Stimulated activated CD8-positive, alpha-beta memory T cell treated with anti-CD3 and anti-CD28 coated beads, Interleukin-7, amount 100 ng/mL, for 1 hour (primary cell): ENCODE results near the gene NTS.

Experiments used
- DNase-seq, 2 donors: peaks; one replicate each; pipeline ENCODE4 v3.0.0-alpha.2; 2020; ENCODE audit warnings: low read depth in 2 of 2

Gene NTS, protein sequence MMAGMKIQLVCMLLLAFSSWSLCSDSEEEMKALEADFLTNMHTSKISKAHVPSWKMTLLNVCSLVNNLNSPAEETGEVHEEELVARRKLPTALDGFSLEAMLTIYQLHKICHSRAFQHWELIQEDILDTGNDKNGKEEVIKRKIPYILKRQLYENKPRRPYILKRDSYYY

DNA sequence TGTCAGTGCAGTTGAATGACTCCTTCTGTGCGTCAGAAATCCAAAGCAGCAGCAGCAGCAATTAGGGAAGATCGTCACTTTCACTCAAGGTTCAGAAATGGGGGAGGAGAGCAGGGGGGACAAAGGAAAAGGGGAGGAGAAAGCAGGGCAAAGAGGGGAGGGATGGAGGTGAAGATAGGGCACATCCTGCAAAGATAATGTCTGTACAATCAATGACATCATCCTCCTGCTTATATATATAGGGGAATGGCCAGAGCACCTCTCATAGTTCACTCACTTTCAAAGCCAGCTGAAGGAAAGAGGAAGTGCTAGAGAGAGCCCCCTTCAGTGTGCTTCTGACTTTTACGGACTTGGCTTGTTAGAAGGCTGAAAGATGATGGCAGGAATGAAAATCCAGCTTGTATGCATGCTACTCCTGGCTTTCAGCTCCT, at the start of gene NTS:
NTS (plus strand) TSS at position 265 of the 431 bp plus-strand sequence; CDS start at position 374, 109 bp downstream.
- DNase-seq = no peak

DNA sequence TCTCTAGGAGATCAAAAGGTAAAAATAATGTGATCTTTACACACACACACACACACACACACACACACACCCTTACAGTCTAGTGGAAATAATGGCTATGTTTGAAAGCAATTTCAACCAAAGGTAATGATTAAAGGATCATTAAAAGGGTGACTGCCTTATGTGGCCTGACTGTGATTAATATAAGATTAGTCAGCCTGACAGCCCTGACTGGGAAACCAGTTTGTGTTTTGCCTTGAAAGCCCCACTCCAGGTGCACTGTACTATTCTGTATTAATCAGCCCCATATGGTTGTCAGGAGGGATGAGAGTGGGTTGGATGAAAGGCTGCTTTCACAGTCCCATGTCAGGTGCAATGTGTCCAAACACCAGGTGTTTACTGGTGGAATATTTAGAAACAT, 48.3 kb upstream of the NTS start:
- DNase-seq = no peak

DNA sequence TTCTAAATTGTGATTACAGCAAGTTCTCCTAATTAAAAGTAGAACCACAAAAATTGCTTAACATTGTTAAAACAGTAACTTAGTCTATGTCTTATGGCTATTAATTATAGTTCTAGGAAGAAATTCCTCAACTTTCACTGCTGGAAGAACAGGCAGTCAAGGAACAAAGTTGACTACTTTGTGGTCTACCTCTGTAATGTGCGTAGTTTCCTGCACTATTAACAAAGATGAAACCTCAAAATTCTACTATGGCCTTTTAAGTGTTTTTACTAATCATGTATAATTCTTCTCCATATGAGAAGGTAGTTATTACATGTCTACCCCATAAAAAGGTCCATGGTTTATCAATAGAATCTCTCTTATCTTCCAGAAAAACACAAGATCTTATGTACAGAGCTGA, 45.5 kb upstream of the NTS start:
- no peak for DNase-seq

DNA sequence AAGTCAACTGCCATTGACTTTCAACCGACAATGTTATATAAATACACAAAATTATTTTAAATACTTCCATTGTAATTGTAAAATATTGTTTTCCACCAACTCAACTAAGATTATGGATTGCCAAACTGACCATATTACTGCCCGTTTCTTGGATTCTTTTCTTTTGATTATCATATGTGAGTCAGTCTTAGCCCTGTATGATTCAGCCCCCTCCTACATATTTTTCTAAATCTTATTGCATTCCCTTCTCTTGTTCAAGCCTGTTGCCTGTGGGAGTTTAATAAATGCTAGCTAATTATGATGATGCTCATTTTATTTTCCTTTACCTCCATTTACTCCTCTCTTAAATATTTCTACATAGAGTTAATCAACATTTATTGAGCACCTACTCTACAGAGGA, 44.7 kb upstream of the NTS start:
- no peak for DNase-seq

DNA sequence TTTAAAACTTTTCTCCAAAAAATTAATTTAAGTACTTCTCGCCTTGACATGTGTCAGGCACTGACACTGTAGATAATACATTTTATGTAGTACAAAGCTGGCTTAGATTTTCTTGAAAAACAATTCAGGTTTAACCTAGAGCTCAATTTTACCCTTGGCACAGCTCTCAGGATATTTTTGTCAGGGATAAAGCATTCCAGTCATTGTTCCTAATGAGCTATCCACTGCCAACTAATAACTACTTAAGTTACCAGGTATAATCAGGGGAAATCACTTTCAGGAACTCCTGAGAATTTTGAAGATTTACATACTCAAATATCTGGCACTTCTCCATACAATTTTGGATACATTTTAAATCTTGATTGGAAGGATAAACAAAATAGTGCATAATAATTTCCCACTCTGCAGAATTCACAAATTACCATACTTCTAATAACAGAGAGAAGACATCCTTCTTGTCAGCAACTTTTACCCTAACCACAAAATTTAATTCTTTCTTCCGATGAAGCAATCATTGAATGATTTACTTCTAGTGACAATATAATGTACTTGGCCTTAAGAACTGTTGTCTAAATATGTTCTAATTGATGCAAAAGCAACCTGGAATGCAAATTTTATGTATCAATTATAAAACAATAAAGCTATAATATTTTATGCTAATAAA, 42.6 kb upstream of the NTS start:
- no peak for DNase-seq

DNA sequence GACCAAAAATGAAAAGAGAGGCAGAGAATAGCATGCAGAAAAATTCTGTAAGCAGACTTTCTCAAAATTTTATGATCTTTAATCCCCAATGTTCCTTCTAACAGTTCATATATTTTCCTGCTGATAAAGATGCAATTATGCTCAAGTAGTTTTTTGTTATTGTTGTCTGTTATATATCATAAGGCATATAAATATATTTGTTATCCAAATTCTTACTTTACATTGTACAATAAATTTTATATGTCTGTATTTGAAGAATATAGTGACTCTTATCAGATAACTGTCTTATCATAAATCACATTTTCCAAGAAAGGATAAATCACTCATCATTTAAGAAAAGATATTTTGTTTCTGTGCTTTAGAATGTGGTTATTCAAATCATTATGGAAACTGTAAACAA, 40.5 kb upstream of the NTS start:
- no peak for DNase-seq

DNA sequence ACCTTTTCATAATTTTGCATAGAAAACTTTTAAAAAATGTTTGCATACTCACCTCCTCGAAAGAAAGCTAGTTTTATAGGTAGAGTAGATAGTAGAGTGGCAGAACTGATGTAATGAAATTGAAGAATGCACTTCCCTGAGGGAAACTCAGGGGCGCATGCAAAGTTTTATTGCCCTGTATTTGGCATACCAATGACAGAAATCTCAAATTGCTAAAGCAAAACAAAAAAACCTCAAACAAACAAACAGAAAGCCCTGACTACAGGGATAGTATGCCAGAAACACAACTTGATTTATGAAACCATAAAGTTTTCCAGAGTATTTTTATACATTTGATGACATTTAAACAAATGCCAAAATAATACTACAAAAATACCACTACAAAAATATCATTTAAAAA, 39.7 kb upstream of the NTS start:
- no peak for DNase-seq

DNA sequence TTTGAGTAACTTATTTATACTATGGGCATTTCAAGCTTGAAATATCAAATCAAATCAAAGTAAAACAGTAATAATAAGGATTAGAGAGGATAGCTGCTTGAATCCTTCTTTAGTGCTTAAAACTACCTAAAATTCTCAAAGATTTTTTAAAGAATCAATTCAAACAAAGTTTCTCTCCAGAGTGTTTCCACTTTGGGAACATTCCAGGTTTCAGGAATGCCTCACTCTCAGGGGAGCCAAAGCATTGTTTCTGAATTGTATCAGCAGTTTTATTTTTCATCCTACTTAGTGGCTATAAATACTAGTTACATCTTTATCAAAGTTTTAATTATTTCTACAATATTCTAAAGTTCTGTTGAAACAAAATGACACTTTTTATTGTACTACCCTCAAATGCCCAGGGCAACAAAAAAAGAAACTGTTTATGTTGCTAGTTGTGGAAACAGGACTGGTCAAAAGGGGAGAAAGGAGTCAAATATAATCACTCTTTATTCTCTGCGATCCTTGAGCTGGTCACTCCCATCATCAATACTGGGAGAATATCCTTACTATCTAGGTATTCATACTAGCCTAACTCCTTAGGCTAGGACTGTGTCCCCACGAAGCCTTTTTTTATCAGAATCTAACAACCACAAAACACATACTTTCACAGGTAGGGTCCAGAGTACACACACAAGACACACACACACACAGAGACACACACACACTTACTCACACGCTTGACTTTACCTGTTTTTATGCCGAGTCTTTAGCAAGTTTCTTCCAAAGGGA, 38.5 kb upstream of the NTS start:
- DNase-seq = no peak

DNA sequence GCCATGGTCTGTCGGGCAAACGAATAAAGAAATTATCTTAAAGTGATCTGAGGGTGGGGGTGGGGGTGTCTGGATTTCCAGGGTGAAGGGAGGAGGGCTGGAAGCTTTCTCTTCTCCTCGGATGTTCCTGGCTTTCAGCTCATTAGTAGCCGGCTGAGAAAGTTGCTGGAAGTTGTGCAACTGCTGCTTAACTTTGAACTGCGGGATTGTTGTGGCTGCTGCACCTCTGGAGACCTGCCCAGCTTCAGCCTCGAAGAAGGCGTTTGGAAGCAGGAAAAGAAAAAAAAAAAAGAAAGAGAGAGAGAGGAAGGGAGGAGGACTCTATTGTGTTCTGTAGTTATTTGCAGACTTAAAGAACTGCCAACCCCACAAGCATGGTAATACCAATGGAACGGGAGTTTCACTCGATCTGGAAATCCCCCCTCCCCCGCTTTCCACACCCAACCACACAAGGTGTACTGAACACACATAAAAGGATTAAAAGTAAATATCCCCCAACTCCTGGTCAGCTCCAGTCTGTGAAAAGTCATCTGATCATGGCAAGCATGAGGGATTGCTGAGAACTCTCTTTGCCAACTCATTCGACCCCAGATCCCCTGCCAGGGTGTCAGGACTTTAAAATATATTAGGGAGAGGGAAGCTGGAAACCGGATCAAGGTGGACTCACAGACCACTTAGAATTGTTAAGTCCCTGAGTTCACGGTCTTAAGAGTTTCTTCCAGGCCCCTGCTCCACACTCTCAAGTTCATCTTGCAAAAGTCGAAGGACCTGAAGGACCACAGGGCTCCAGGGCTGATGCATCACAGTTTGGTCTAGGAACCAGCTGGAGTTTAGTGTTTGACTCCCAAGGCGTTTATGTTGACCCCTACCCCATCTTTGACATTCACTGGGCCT, 37.7 kb upstream of the NTS start, which contains the start of gene RASSF9:
RASSF9 (minus strand) TSS at position 213 of the 894 bp plus-strand sequence; CDS start at position 5, 208 bp downstream.
- DNase-seq = no peak

DNA sequence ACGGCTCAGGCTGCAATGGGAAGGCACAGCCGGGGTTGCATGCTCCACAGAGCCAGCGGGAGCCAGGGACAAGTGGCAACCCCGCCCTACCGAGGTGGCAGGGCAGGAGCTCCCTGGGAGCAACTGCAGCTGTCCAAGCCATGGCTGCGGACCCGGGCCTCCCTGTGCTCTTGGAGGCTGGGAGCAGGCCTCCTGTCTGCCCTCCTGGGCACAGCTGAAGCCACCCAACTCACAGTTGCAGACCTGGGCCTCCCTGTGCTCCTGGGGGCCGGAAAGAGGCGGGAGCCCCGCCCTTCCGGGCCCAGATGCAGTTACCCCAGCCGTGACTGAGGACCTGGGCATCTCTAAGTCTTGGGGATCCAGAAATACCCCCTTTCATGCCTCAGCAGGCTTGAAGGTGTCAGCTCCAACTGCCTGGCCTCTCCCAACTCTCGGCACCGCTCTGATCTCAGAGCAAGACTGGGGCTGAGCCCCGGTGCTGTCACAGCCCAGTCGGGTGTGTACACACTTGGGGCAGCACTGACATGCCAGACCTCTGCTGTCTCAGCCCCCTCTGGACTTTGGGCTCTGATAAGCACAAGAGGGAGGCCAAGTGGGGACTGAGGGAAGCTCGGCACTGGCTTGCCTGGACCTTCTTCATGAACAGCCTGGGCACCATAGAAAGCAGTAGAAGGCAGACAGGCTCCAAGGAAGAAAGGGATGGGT, 30.3 kb upstream of the NTS start:
- no peak for DNase-seq

DNA sequence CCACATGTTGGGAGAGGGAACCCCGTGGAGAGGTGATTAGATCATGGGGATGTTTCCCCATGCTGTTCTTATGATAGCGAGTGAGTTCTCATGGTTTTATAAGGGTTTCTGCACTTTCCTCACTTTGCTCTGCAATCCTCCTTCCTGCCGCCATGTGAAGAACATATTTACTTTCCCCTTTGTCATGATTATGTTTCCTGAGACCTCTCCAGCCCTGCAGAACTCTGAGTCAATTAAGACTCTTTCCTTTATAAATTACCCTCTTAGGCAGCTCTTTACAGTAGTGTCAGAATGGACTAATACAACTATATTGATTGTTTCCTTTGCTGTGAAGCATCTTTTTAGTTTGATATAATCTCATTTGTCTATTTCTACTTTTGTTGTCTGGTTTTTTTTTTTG, 24.8 kb upstream of the NTS start:
- no peak for DNase-seq

DNA sequence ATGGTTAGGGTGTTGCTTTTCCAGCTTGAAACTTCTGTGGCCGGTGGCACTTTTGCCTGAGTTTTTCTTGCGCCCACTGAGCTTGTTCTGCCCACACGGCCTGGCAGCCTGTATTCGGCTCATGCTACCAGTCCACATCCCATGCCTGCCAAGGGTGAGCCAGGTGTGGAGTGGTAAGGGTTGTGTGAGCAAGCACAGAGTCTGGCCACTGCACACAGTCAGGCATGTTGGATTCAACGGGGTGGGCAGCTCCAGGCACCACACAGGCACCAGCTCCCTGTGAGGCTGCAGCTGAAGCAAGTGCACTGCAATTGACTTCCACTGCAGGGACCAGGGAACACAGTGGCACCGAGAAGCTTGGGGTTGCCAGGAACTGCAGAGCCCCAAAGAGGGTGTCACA, 18.8 kb upstream of the NTS start:
- DNase-seq = no peak

DNA sequence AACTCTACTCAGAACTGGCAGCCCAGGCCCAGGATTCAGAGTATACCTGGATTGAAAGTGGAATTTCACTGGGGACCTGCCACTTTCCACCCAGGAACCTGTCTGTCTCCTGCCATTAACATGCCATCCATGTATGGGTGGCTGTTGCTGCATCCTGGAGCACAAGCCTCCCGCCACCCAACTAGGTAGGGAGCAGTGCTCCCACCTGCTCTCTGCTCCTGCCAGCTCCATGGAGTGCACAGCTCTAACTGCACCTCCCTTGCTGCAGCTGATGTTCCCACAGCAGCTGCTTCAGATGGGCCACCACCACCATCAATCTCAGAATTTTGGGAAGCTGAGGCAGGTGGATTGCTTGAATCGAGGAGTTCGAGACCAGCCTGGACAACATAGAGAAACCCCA, 17.1 kb upstream of the NTS start:
- no peak for DNase-seq

DNA sequence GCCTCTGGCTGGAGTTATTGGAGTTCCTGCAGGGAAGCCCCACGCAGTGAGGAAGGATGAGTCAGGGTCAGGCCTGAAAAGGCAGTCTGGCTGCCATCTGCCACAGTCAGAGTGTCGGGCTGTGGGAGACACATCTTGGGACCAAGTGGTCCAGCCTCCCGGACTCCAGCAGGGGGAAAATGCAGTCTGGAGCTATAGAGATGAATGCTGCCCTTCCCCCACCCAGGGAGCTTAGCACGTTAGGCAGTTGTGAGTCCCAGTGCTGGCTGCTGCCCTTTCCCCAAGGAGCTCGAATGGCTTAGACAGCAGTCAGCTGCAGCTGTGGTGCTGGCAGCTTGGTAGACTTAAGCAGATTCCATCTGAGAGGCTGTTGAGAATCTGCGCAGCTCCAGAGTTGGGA, 8.2 kb upstream of the NTS start:
- no peak for DNase-seq

DNA sequence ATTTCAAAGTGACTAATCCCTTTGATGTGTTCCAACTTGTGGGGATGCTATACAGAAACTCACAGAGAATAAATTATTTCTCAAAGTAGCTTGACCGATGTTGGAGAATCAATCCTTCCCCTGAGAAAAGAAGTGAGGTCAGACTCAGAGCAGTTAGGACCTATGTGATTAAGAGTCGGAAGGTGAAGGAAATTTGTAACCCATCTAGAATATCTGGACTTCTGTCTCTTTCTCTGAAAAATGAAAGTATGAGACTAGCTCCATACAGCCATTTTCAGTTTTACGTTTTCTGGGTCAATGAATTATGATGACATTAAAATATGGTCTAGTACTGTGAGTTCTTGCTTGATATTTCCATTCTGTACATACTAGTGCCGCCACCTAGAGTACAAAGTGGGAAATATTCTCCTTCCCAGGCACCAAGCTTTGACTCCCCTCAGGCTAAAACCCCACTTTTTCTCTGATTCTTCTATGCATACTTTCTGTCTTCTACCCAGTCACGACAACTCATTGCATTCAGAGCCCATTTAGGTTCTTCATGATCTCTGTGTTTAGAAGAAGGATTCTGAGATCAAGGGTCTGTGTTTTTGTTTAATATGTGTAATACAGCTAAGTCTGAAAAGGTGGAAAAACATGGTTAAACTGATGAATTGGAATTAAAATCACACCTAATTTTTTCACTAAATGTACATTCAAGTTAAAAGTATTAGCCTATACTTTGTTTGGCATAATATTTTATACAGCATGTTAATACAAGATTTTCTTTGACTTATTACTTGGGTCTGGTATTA, 6.9 kb upstream of the NTS start:
- DNase-seq = no peak

DNA sequence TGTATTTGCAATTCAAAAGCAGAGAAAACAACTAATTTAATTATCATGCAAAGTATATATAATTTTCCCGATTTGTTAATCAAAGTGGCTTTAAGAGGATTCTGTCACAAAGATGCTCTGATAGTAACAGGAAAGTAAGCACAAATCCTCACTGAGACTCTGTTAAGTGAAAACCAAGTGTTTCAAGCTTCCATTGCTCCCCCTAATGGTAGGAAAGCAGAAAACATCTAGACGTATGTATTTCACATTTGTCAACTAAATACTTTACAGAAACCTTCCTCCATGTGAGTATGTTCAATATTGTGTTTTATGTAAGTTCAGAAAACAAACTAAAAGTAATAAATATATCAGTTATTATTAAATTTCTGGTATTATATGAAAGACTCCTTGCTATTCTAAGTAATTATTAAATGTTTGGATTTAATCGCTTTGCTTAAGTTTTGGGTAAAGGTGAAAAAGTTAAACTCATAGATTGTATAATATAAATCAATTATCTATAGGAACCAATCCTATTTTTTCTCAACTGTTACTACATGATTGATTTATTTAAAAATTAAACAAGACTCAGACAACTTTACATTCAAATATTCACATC, 1.5 kb upstream of the NTS start:
- DNase-seq = no peak

DNA sequence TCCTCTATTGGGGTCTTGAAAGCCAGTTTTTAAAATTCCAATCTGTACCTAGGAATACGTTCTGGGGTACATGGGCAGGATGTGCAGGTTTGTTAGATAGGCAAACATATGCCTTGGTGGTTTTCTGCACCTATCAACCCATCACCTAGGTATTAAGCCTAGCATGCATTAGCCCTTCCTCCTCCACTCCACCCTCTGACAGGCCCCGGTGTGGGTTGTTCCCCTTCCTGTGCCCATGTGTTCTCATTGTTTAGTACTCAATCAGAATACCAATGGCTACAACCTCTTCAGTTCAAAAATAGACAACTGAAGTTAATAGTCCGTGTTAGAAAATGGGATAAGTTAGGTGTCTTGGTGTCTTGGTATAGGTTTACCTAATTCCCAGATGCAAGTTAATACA, 3.4 kb downstream of the NTS start:
- no peak for DNase-seq

DNA sequence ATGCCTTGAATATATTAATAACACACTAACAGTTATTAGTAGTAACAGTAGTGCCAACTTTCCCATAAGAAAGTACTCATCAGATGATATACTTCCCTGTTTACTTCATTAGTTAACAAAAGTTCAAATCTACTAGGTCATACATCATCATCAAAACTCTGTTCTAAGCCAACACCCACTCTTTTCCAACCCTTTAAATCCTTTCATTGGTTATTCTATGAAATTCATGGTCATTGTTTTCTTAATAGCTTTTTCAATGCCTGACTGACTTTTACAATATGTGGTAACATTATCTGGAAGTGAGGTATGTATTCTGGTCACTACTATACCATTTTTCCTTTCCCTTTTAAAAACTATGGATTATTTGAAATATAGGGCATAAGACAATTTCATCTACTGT, 9.7 kb downstream of the NTS start:
- DNase-seq = no peak

DNA sequence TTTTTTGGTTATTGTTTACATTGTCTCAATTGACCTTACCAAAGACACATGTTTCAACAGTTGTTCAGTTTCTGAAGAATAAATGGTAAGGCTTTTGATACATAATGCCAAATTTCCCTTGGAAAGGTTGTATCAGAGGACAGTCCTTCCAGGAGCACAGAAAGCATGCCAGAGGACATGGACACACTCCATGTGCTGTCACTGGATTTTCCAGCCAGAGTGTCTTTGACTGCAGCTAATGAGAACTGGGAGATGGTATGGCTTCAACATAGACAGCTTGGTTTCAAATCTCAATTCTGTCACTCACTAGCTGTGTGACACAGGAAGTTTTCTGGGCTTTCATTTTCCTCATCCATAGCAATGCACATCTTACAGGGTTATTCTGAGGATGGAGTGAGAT, 20.6 kb downstream of the NTS start:
- no peak for DNase-seq

DNA sequence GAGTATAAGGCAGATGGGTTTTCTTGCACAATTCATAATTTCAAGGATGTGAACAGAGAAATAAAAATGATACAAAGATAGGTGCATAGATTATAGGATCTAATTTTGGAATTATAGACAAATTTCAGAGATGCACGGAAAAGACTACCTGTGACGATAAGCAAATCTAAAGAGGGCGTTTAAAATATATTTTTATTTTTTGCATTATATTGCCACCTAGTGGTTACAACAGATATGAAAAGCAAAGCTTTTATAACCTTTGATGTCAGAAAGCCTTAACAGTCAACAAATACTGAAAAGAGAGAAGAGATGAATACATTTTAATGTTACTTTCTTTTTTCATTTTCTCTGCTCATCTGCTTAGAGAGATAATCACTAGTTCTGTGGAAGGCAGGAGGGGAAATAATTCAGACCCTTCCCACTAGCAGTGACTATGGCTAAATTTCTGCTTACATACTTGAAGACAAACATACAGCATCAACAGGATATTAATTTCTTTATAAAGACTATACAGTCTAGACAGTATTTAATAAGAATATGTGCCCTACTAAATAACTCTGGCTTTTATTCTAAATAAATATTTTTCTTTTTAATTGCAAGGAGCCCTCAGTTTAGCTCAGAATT, 46.3 kb downstream of the NTS start:
- no peak for DNase-seq
